Lower lobe of right lung (tissue), 2 donors: ENCODE data around the gene BRD3OS. TPM values are rescaled to one million over a fixed set of nuclear protein-coding genes. Genes with fewer than 3 reads are reported as not detected.

Experiments
- ATAC-seq, 2 donors: fragments of 200-7000 bp; cut with Tn5 transposase; one replicate each; pipeline ENCODE4 v1.9.1; 2020 to 2022; ENCODE audit warnings: mild to moderate bottlenecking in 2 of 2, moderate library complexity in 2 of 2
- DNase-seq: peaks from one replicate; pipeline ENCODE4 v3.0.0-alpha.2; 2020
- H3K27ac ChIP-seq: fragments of 200-600 bp; one replicate; pipeline ENCODE4 v1.8.0; 2022
- H3K27me3 ChIP-seq: fragments of 200-600 bp; one replicate; pipeline ENCODE4 v1.8.0; 2022; ENCODE audit warnings: low read depth
- H3K36me3 ChIP-seq: fragments of 200-600 bp; one replicate; pipeline ENCODE4 v1.8.0; 2022; ENCODE audit warnings: mild to moderate bottlenecking
- H3K4me1 ChIP-seq: fragments of 200-600 bp; one replicate; pipeline ENCODE4 v1.8.0; 2022
- H3K4me3 ChIP-seq: fragments of 200-600 bp; one replicate; pipeline ENCODE4 v1.8.0; 2022; ENCODE audit warnings: mild to moderate bottlenecking
- H3K9me3 ChIP-seq: fragments of 200-600 bp; one replicate; pipeline ENCODE4 v1.8.0; 2022
- CTCF ChIP-seq: fragments of 200-600 bp; IDR thresholded peaks from one replicate; pipeline ENCODE4 v1.8.0; 2022; ENCODE audit warnings: antibody characterized with exemption, mild to moderate bottlenecking
- intact Hi-C: fragments of 100-400 bp; cut with DNase I; formaldehyde crosslinking; loops from one replicate; pipeline ENCODE4 v1.11.0; 2022
- total RNA-seq: library from RNA; stranded (reverse); fragmentation: NEBNext Ultra II Directional; extraction: Animal tissue kit (Norgen Biotek cat#: 25700); gene quantifications from one replicate; pipeline ENCODE4 v1.2.1, GENCODE V29; 2021
- donor health status: DM: no; HTN: yes; CAD: no; lungs with severe emphysema.

Gene BRD3OS
- total RNA-seq, 1 donor from 2014 or later: 15.6 TPM

- intact Hi-C loops: no loop called here
These were observed 26.2 kb upstream of the BRD3OS start for GRCh38 chr9:133998915-133999595.

GRCh38 chr9:133999851-134000265 lies 25.4 kb upstream of the BRD3OS start:
- no peaks in the 10 kb centered on the region for H3K27me3 ChIP-seq
- H3K4me3 ChIP-seq: no peak overlapping the region
- intact Hi-C loops: no loop called here
- DNase-seq: no peak
- ATAC-seq: no peak
- H3K27ac ChIP-seq: no peak overlapping the region
- no peaks in the 10 kb centered on the region for H3K4me1 ChIP-seq
- H3K36me3 ChIP-seq: no peaks in the 10 kb centered on the region
- TF ChIP-seq CTCF: no peak
- H3K9me3 ChIP-seq: no peaks in the 10 kb centered on the region

More at GRCh38 chr9:133998915-133999595, 26.2 kb upstream of the BRD3OS start:
- no peaks in the 10 kb centered on the region for H3K9me3 ChIP-seq
- TF ChIP-seq CTCF: no peak
- no peak overlapping the region for H3K27ac ChIP-seq
- ATAC-seq (no peak), DNase-seq (no peak)
- H3K4me1 ChIP-seq: peaks cover 4% of the 10 kb centered on the region
- H3K27me3 ChIP-seq: no peaks in the 10 kb centered on the region
- no peak overlapping the region for H3K4me3 ChIP-seq
- no peaks in the 10 kb centered on the region for H3K36me3 ChIP-seq

- H3K36me3 ChIP-seq: no peaks in the 10 kb centered on the region
- ATAC-seq (peak in 1 of 2 donors; percentile 22), DNase-seq (no peak)
- H3K9me3 ChIP-seq: no peaks in the 10 kb centered on the region
- H3K4me3 ChIP-seq: no peak overlapping the region
- no peak overlapping the region for H3K27ac ChIP-seq
- no peak for TF ChIP-seq CTCF
- H3K4me1 ChIP-seq: no peaks in the 10 kb centered on the region
- H3K27me3 ChIP-seq: no peaks in the 10 kb centered on the region
- intact Hi-C loops: no loop called here
These were observed 22.5 kb upstream of the BRD3OS start for GRCh38 chr9:134002796-134003195.

- Histone ChIP-seq H3K36me3 (no peaks in the 10 kb centered on the region), H3K4me3 (no peak overlapping the region), H3K9me3 (no peaks in the 10 kb centered on the region), H3K27me3 (no peaks in the 10 kb centered on the region), H3K27ac (no peak overlapping the region), H3K4me1 (no peaks in the 10 kb centered on the region)
- intact Hi-C loops: no loop called here
- TF ChIP-seq CTCF: no peak
- ATAC-seq: no peak
- no peak for DNase-seq
These were observed 22.0 kb upstream of the BRD3OS start for GRCh38 chr9:134003237-134003636.

GRCh38 chr9:134004131-134004873 lies 21.0 kb upstream of the BRD3OS start:
- H3K9me3 ChIP-seq: no peaks in the 10 kb centered on the region
- ATAC-seq: no peak
- intact Hi-C loops: no loop called here
- no peaks in the 10 kb centered on the region for H3K36me3 ChIP-seq
- no peaks in the 10 kb centered on the region for H3K27me3 ChIP-seq
- H3K4me3 ChIP-seq: no peak overlapping the region
- H3K27ac ChIP-seq: no peak overlapping the region
- TF ChIP-seq CTCF: no peak
- no peaks in the 10 kb centered on the region for H3K4me1 ChIP-seq
- DNase-seq: no peak
